Mammary epithelial cell (primary cell): ENCODE data around the gene CDH11.

Experiments
- CTCF ChIP-seq, 2 donors: IDR thresholded peaks in 1 of 2; conservative IDR thresholded peaks in 1 of 2; 2 replicates each; pipeline ENCODE4 v1.5.1; 2011 to 2012; ENCODE audit warnings: inconsistent platforms in 2 of 2, low read length in 2 of 2, mild to moderate bottlenecking in 2 of 2, control low read depth in 1 of 2, low read depth in 1 of 2; ENCODE audit not compliant: insufficient read depth in 1 of 2; ENCODE audit errors: extremely low read depth in 1 of 2
- EZH2 ChIP-seq: IDR thresholded peaks from 2 replicates; pipeline ENCODE4 v1.6.1; 2012; ENCODE audit warnings: low read length, inconsistent platforms, borderline replicate concordance

DNA sequence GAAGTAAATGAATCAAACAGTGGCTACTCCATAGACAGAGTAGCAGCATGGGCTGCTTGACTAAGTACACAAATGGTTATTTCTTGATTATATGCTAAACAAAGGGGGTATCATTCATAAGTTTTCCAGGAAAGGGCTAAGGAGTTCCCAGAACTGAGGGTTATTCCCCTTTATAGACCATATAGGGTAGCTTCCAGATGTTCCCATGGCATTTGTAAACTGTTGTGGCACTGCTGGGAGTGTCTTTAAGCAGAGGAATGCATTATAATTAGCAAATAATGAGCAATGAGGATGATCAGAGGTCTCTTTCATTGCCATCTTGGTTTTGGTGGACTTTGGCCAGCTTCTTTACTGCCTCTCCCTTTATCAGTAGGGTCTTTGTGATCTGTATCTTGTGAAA lies 105.1 kb downstream of the CDH11 start:
- TF ChIP-seq CTCF (conservative IDR thresholded peaks at IDR 0.05 in 1 of 2, IDR thresholded peaks at IDR 0.05 in 1 of 2; ENCODE audit: extremely low read depth in 1 of 2, insufficient read depth in 1 of 2, low read depth in 1 of 2, low read length in 2 of 2) (no peak), EZH2 (no peak)
